H1 (cell line): ENCODE results near the gene HINT3. TPM values are rescaled to one million over a fixed set of nuclear protein-coding genes. Genes with fewer than 3 reads are reported as not detected.

Source experiments
- CTCF ChIA-PET: fragments of 300-600 bp; sonication (Branson Sonifier 250); formaldehyde crosslinking; loops from one replicate; lab custom pipeline; 2021; ENCODE audit not compliant: partially characterized antibody; lab: Charles Lee
- POLR2A ChIA-PET: fragments of 300-600 bp; sonication (Branson Sonifier 250); formaldehyde crosslinking; loops from one replicate; lab custom pipeline; 2021; ENCODE audit warnings: inconsistent platforms; ENCODE audit not compliant: partially characterized antibody; lab: Charles Lee
- DNase-seq, 2 experiments: peaks; one replicate each; pipeline versions ENCODE4 v3.0.0 to v3.0.0-alpha.2; 2010 to 2022; ENCODE audit warnings: low spot score in 2 of 2, low read depth in 1 of 2, mixed read lengths in 1 of 2
- FAIRE-seq: peaks from 2 replicates; lab custom pipeline; 2011; peaks lifted over from hg19 to GRCh38; lab: Jason Lieb, UNC
- H2AFZ ChIP-seq: 2 replicates; pipeline ENCODE4 v1.8.1; 2012; ENCODE audit warnings: low read length, inconsistent platforms
- H2AK5ac ChIP-seq: 2 replicates; pipeline ENCODE4 v1.6.1; 2013; ENCODE audit warnings: low read depth, low read length
- H2BK120ac ChIP-seq: replicated peaks from 2 replicates; pipeline ENCODE3; 2013; ENCODE audit warnings: low read depth, low read length, inconsistent platforms
- H2BK12ac ChIP-seq: 2 replicates; pipeline ENCODE4 v1.6.1; 2013; ENCODE audit warnings: low read depth, low read length
- H2BK15ac ChIP-seq: 2 replicates; pipeline ENCODE4 v1.6.1; 2013; ENCODE audit warnings: low read length
- H2BK20ac ChIP-seq: 2 replicates; pipeline ENCODE4 v1.6.1; 2013; ENCODE audit warnings: low read length
- H2BK5ac ChIP-seq: 2 replicates; pipeline ENCODE4 v1.6.1; 2013; ENCODE audit warnings: low read depth, low read length
- H3K14ac ChIP-seq: 2 replicates; pipeline ENCODE4 v1.6.1; 2013; ENCODE audit warnings: inconsistent platforms; ENCODE audit not compliant: insufficient read length
- H3K18ac ChIP-seq: 2 replicates; pipeline ENCODE4 v1.6.1; 2013; ENCODE audit warnings: low read length; ENCODE audit errors: extremely low read depth
- H3K23ac ChIP-seq: 2 replicates; pipeline ENCODE4 v1.6.1; 2013; ENCODE audit warnings: inconsistent platforms; ENCODE audit not compliant: insufficient read length
- H3K23me2 ChIP-seq: 2 replicates; pipeline ENCODE4 v1.6.1; 2013; ENCODE audit warnings: low read depth, low read length
- H3K27ac ChIP-seq: 2 replicates; pipeline ENCODE4 v1.6.1; 2011; ENCODE audit warnings: low read depth, low read length, inconsistent platforms
- H3K27me3 ChIP-seq, 4 experiments: replicated peaks in 1 of 4; 1 replicate in 1 of 4; 2 replicates in 3 of 4; pipeline versions ENCODE4 v1.6.1 to v1.8.1; 2011 to 2013; ENCODE audit warnings: low read length in 3 of 4, mild to moderate bottlenecking in 3 of 4, inconsistent platforms in 2 of 4, mixed read lengths in 2 of 4, moderate library complexity in 1 of 4; ENCODE audit not compliant: control insufficient read depth in 3 of 4, insufficient read depth in 3 of 4; ENCODE audit errors: extremely low read depth in 1 of 4
- H3K36me3 ChIP-seq, 4 experiments: 2 replicates each; pipeline versions ENCODE4 v1.6.1 to v1.8.1; 2011 to 2013; ENCODE audit warnings: mild to moderate bottlenecking in 4 of 4, low read length in 3 of 4, moderate library complexity in 2 of 4, control low read depth in 1 of 4, inconsistent platforms in 1 of 4; ENCODE audit not compliant: insufficient read depth in 4 of 4, control insufficient read depth in 2 of 4
- H3K4ac ChIP-seq: replicated peaks from 2 replicates; pipeline ENCODE3; 2013; ENCODE audit warnings: low read length, low read depth, mixed read lengths, inconsistent platforms; ENCODE audit not compliant: insufficient read length
- H3K4me1 ChIP-seq, 4 experiments: replicated peaks in 1 of 4; 1 replicate in 1 of 4; 2 replicates in 3 of 4; pipeline versions ENCODE4 v1.6.1 to v1.8.1; 2011 to 2013; ENCODE audit warnings: low read length in 3 of 4, inconsistent platforms in 2 of 4, mixed read lengths in 1 of 4; ENCODE audit not compliant: insufficient read depth in 4 of 4, control insufficient read depth in 3 of 4
- H3K4me2 ChIP-seq, 2 experiments: 2 replicates each; pipeline versions ENCODE4 v1.6.1 to v1.8.1; 2011 to 2013; ENCODE audit warnings: low read depth in 2 of 2, low read length in 2 of 2, control low read depth in 1 of 2, inconsistent platforms in 1 of 2, mild to moderate bottlenecking in 1 of 2; ENCODE audit not compliant: insufficient read depth in 1 of 2
- H3K4me3 ChIP-seq, 4 experiments: fragments of 200-600, 300-600 bp in 1 of 4; sonication (generic), shearing (Covaris generic), sonication (Bioruptor Twin) in 1 of 4; 2 replicates each; pipeline versions ENCODE4 v1.5.1 to v1.8.1; 2011 to 2016; ENCODE audit warnings: low read length in 4 of 4, low read depth in 3 of 4, control low read depth in 2 of 4, inconsistent platforms in 2 of 4, mild to moderate bottlenecking in 2 of 4, mixed read lengths in 1 of 4, moderate library complexity in 1 of 4; ENCODE audit not compliant: insufficient read depth in 2 of 4; ENCODE audit errors: extremely low read depth in 1 of 4
- H3K56ac ChIP-seq: replicated peaks from 2 replicates; pipeline ENCODE3; 2013; ENCODE audit warnings: low read depth, mild to moderate bottlenecking, mixed read lengths, low read length, inconsistent platforms; ENCODE audit not compliant: insufficient read length
- H3K79me1 ChIP-seq: 2 replicates; pipeline ENCODE4 v1.6.1; 2013; ENCODE audit warnings: low read depth, low read length, control low read depth
- H3K79me2 ChIP-seq, 2 experiments: 2 replicates each; pipeline versions ENCODE4 v1.6.1 to v1.8.1; 2012 to 2013; ENCODE audit warnings: low read length in 2 of 2, mild to moderate bottlenecking in 2 of 2, inconsistent platforms in 1 of 2; ENCODE audit not compliant: insufficient read depth in 2 of 2, control insufficient read depth in 1 of 2
- H3K9ac ChIP-seq, 4 experiments: replicated peaks in 1 of 4; 1 replicate in 1 of 4; 2 replicates in 3 of 4; pipeline versions ENCODE4 v1.6.1 to v1.8.1; 2011 to 2013; ENCODE audit warnings: low read depth in 3 of 4, low read length in 3 of 4, control low read depth in 2 of 4, mild to moderate bottlenecking in 2 of 4, moderate library complexity in 2 of 4, inconsistent platforms in 1 of 4; ENCODE audit errors: extremely low read depth in 1 of 4
- H3K9me3 ChIP-seq, 2 experiments: 2 replicates each; pipeline versions ENCODE4 v1.6.1 to v1.8.1; 2012 to 2013; ENCODE audit warnings: mild to moderate bottlenecking in 2 of 2, moderate library complexity in 2 of 2, control low read depth in 1 of 2, inconsistent platforms in 1 of 2, low read depth in 1 of 2, low read length in 1 of 2, mixed read lengths in 1 of 2; ENCODE audit not compliant: insufficient read depth in 2 of 2
- H4K20me1 ChIP-seq, 2 experiments: replicated peaks in 1 of 2; 2 replicates each; pipeline versions ENCODE3 to v1.8.1; 2011 to 2013; ENCODE audit warnings: inconsistent platforms in 2 of 2, low read length in 2 of 2, mild to moderate bottlenecking in 1 of 2; ENCODE audit not compliant: insufficient read depth in 2 of 2, control insufficient read depth in 1 of 2
- H4K5ac ChIP-seq: 2 replicates; pipeline ENCODE4 v1.6.1; 2013; ENCODE audit warnings: low read length, low read depth, mixed read lengths, inconsistent platforms; ENCODE audit not compliant: insufficient read length
- H4K8ac ChIP-seq: 2 replicates; pipeline ENCODE4 v1.8.0; 2013; ENCODE audit warnings: mild to moderate bottlenecking, moderate library complexity, low read length, inconsistent platforms; ENCODE audit not compliant: insufficient read depth; ENCODE audit errors: extremely low read depth
- H4K91ac ChIP-seq: replicated peaks from 2 replicates; pipeline ENCODE3; 2013; ENCODE audit warnings: low read length, mixed read lengths, inconsistent platforms; ENCODE audit not compliant: insufficient read length
- CHD1 ChIP-seq: IDR thresholded peaks from 2 replicates; pipeline ENCODE4 v1.6.1; 2012; ENCODE audit warnings: low read depth, low read length, improper control_type of control experiment
- CREB1 ChIP-seq: IDR thresholded peaks from 2 replicates; pipeline ENCODE4 v1.6.1; 2012; ENCODE audit warnings: inconsistent platforms
- GABPA ChIP-seq: IDR thresholded peaks from 2 replicates; pipeline ENCODE4 v1.6.1; 2011; ENCODE audit warnings: mild to moderate bottlenecking, low read length, moderate library complexity, borderline replicate concordance; ENCODE audit not compliant: insufficient read depth
- HDAC2 ChIP-seq, 2 experiments: fragments of 300-600 bp in 1 of 2; sonication (generic) in 1 of 2; IDR thresholded peaks; 2 replicates each; pipeline ENCODE4 v1.6.1; 2011 to 2012; ENCODE audit warnings: low read depth in 2 of 2, low read length in 2 of 2, mild to moderate bottlenecking in 2 of 2, moderate library complexity in 2 of 2, borderline replicate concordance in 1 of 2, inconsistent platforms in 1 of 2
- HDAC6 ChIP-seq: IDR thresholded peaks from one replicate; pipeline ENCODE4 v1.7.1; 2012; ENCODE audit warnings: low read depth, mild to moderate bottlenecking, inconsistent platforms, low read length, moderate library complexity
- MAFK ChIP-seq: IDR thresholded peaks from 2 replicates; pipeline ENCODE4 v1.6.1; 2012; ENCODE audit warnings: low read depth, mild to moderate bottlenecking, improper control_type of control experiment, low read length
- PHF8 ChIP-seq: fragments of 200-600 bp; sonication (generic); conservative IDR thresholded peaks from 2 replicates; pipeline ENCODE4 v1.7.1; 2012; ENCODE audit warnings: low read depth, mild to moderate bottlenecking, inconsistent platforms, low read length, moderate library complexity
- POU5F1 ChIP-seq: IDR thresholded peaks from 2 replicates; pipeline ENCODE4 v1.6.1; 2011; ENCODE audit warnings: low read depth, mild to moderate bottlenecking, low read length, moderate library complexity
- RBBP5 ChIP-seq: IDR thresholded peaks from 2 replicates; pipeline ENCODE4 v1.7.1; 2012; ENCODE audit warnings: low read depth, mild to moderate bottlenecking, inconsistent platforms, low read length, moderate library complexity, borderline replicate concordance
- SAP30 ChIP-seq: fragments of 300-600 bp; sonication (generic); IDR thresholded peaks from 2 replicates; pipeline ENCODE4 v1.7.1; 2012; ENCODE audit warnings: low read length, moderate library complexity, mild to moderate bottlenecking, inconsistent platforms; ENCODE audit not compliant: insufficient read depth, insufficient replicate concordance
- TBP ChIP-seq: IDR thresholded peaks from 2 replicates; pipeline ENCODE4 v1.6.1; 2011; ENCODE audit warnings: low read depth, low read length, improper control_type of control experiment
- TCF12 ChIP-seq: IDR thresholded peaks from 2 replicates; pipeline ENCODE4 v1.6.1; 2011; ENCODE audit warnings: low read depth, mild to moderate bottlenecking, low read length
- ZNF274 ChIP-seq: IDR thresholded peaks from 2 replicates; pipeline ENCODE4 v1.7.0; 2012; ENCODE audit warnings: low read length, borderline replicate concordance; ENCODE audit errors: extremely low read depth
- WGBS, 2 experiments: shearing (Covaris generic) in 1 of 2; methylation state at CpG; one replicate each; pipeline versions ENCODE4 v1.1.6 to v1.1.7; 2013 to 2015; ENCODE audit warnings: low lambda C conversion rate in 2 of 2, mixed read lengths in 2 of 2, inconsistent platforms in 1 of 2, low coverage in 1 of 2, missing lambda C conversion rate in 1 of 2; ENCODE audit not compliant: insufficient replicate concordance in 2 of 2, insufficient coverage in 1 of 2, insufficient read length in 1 of 2; ENCODE audit errors: extremely low coverage in 1 of 2, missing lambda C conversion rate in 1 of 2; 5-methylcytosine and 5-hydroxymethylcytosine counted together
- polyA plus RNA-seq, 7 experiments: library from polyadenylated mRNA; depleted of rRNA in 3 of 7; stranded (reverse) in 5 of 7; unstranded in 2 of 7; fragments of >200 nt in 5 of 7; fragments of 200-250 nt in 2 of 7; gene quantifications; 1 replicate in 5 of 7; 2 replicates in 1 of 7; 4 replicates in 1 of 7; pipeline versions ENCODE4 v1.2.1 to v1.2.3, GENCODE V29; 2011 to 2013; ENCODE audit warnings: missing spikeins in 2 of 7, mixed read lengths in 2 of 7
- total RNA-seq: library from RNA; stranded (reverse); fragmentation: NEBNext Ultra II Directional; extraction: Animal tissue kit (Norgen Biotek cat#: 25700); gene quantifications from 2 replicates; pipeline ENCODE4 v1.2.1, GENCODE V29; 2021
- TF ChIP-seq, protein P1 (sequence below): IDR thresholded peaks from 2 replicates; pipeline ENCODE4 v1.6.1; 2012; ENCODE audit warnings: inconsistent platforms

Gene HINT3
- total and polyA plus RNA-seq, 2 of the 8 experiments (the other 6 are each of a cell fraction or from before 2014, with no cell fraction given), result 1.2 to 7.8 TPM

DNA sequence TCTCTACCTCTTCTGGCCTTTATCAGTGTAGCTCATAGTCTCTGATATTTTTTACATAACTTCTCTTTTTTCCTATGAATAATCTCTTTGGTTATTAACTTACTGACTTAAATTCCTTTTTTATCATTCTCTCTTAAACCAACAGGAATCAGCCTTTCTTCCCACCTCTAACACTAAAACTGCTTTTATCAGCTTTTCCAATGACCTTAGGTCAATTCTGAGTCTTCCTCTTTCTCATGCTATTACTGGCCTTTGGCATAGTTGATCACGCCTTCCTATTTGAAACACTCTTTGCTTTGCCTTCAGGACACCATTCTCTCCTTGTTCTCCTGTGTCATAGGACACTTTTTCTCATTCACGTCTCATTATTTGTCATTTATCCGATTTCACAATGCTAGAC is 8.1 kb upstream of the HINT3 start:
- Histone ChIP-seq H3K36me3 (no peaks in the 10 kb centered on the region), H2BK15ac (no peak overlapping the region), H2AFZ (no peak overlapping the region), H3K9me3 (no peaks in the 10 kb centered on the region), H2BK5ac (no peak overlapping the region), H3K4me3 (no peak overlapping the region), H3K79me1 (no peaks in the 10 kb centered on the region), H2BK12ac (no peak overlapping the region), H3K56ac (no peak overlapping the region), H3K27ac (no peak overlapping the region), H3K4ac (no peak overlapping the region), H4K5ac (no peak overlapping the region), H2BK20ac (no peak overlapping the region), H4K20me1 (no peaks in the 10 kb centered on the region), H3K14ac (no peak overlapping the region), H3K18ac (no peak overlapping the region), H4K91ac (no peak overlapping the region), H3K23ac (no peak overlapping the region), H3K4me2 (no peak overlapping the region), H3K23me2 (no peaks in the 10 kb centered on the region), H2AK5ac (no peak overlapping the region), H3K79me2 (no peaks in the 10 kb centered on the region), H2BK120ac (no peak overlapping the region), H3K4me1 (peaks cover 0 to 8% (median 6%) of the 10 kb centered on the region in 4 experiments; a peak in 5 of 7 replicates), H3K27me3 (no peaks in the 10 kb centered on the region), H4K8ac (no peak overlapping the region), H3K9ac (no peak overlapping the region)
- WGBS, 2 experiments, result 83% methylated on average over 3 of the region's 3 CpGs; no CpG with 5 or more reads in 1 of the 2 experiments
- POLR2A ChIA-PET, result no interaction called here
- CTCF ChIA-PET, result interaction anchor here (1.0 to 2.9 kb wide), 5 partner anchors 8 to 58 kb away, joined by 3 to 16 read pairs (median 8); partner anchors contain the start of gene HINT3
- DNase-seq, result no peak
- FAIRE-seq, result no peak
- no peak for TF ChIP-seq POU5F1
- TF ChIP-seq TCF12, result no peak
- no peak for TF ChIP-seq MAFK
- TF ChIP-seq PHF8, result no peak
- no peak for TF ChIP-seq SAP30
- TF ChIP-seq CREB1, result no peak
- TF ChIP-seq ZNF274, result no peak
- TF ChIP-seq HDAC2 (IDR thresholded peaks at IDR 0.05; ENCODE audit: borderline replicate concordance in 1 of 2, low read depth in 2 of 2, low read length in 2 of 2), result no peak
- no peak for TF ChIP-seq HDAC6
- no peak for TF ChIP-seq TBP
- TF ChIP-seq, protein P1, sequence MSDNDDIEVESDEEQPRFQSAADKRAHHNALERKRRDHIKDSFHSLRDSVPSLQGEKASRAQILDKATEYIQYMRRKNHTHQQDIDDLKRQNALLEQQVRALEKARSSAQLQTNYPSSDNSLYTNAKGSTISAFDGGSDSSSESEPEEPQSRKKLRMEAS, result no peak
- no peak for TF ChIP-seq CHD1
- TF ChIP-seq RBBP5, result no peak
- TF ChIP-seq GABPA, result no peak
